TTC549 (cell line): ENCODE data around the gene IL13.
"Not testable (repeated sequence)": the region's sequence is repeated elsewhere in the genome, so short reads cannot be mapped to it uniquely, and the experiment has no call there.

Experiments
- FAIRE-seq: peaks from 2 replicates; lab custom pipeline; 2012; peaks lifted over from hg19 to GRCh38; lab: Jason Lieb, UNC

Gene IL13

DNA sequence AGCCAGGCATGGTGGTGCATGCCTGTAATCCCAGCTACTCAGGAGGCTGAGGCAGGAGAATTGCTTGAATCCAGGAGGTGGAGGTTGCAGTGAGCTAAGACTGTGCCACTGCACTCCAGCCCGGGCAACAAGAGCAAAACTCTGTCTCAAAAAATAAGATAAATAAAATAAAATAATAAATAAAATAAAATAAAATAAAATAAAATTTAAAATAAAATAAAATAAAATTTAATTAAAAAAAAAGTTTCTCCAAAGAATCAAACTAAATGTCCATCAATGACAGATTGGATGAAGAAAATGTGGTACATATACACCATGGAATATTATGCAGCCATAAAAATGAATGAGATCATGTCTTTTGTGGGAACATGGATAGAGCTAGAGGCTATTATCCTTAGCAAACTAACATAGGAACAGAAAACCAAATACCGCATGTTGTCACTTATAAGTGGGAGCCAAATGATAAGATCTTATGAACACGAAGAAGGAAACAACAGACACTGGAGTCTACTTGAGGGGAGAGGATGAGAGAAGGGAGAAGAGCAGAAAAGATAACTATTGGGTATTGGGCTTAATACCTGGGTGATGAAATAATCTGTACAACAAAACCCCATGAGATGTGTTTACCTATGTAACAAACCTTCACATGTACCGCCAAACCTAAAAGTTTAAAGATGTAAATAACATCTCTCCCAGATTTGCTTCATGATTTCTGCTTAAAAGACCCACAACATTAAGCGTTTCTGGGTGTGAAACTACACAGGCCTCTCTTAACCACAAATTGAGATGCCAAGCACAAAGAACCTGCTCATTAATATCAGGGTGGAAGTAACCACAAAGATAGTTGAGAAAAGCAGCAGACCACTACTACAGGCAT is 34.0 kb downstream of the IL13 start:
- FAIRE-seq, result not testable (repeated sequence)

- no peak for FAIRE-seq
These were observed 34.6 kb downstream of the IL13 start for GRCh38 chr5:132692632-132692967.

GRCh38 chr5:132695956-132696355 is 38.0 kb downstream of the IL13 start:
- FAIRE-seq, result no peak

DNA sequence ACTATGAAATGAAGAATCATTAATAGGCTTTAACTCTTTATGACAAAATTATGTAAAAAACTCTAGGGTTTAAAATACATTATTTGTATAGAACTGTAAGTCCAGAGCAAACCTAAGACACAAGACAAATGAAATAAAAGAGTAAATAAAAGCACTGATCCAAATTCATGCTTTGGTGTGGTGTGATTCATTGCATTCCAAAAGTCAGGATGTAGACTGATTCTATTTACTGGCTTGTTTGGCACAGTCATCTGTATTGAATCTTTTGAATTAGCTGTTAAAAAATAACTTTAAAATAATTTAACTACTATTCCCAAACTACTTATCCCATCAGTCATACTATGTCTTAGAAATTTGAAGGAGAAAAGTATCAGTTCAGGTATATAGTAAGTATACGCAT is 46.9 kb downstream of the IL13 start:
- FAIRE-seq, result no peak

DNA sequence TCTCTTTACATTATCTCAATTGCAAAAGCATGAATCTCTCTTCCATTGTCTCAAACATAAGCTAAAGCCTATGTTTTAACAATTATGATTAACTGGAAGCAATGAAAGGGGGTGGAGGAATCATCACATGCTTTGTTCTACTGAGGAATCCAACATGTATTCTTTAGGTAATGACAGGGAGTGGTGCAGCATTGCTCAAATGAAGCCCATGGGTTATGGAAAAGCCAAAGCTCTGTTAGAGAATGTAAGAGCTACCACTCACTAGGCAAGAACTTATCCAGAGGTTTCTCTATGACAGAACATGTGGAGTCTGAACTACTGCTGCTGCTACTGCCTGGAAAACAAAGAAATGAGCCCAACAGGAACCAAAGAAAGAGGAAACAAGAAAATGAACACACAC is 50.7 kb downstream of the IL13 start:
- FAIRE-seq, result no peak
